Transverse colon (tissue), 4 donors: ENCODE data around the gene C1orf159. TPM values are rescaled to one million over a fixed set of nuclear protein-coding genes. Genes with fewer than 3 reads are reported as not detected.
"Not testable (repeated sequence)": the region's sequence is repeated elsewhere in the genome, so short reads cannot be mapped to it uniquely, and the experiment has no call there.

Source experiments
- DNase-seq: peaks from one replicate; pipeline ENCODE4 v3.0.0-alpha.2; 2019
- H3K27ac ChIP-seq, 4 donors: fragments of 200-600 bp; sonication (generic); 2 replicates each; pipeline ENCODE4 v1.5.1; 2016 to 2018; ENCODE audit warnings: inconsistent platforms in 4 of 4
- H3K27me3 ChIP-seq: fragments of 200-600 bp; sonication (generic); 2 replicates; pipeline ENCODE4 v1.5.1; 2017; ENCODE audit warnings: inconsistent platforms
- H3K36me3 ChIP-seq, 4 donors: fragments of 200-600 bp; sonication (generic); 2 replicates each; pipeline ENCODE4 v1.5.1; 2017 to 2019; ENCODE audit warnings: inconsistent platforms in 4 of 4
- H3K4me1 ChIP-seq, 4 donors: fragments of 200-600 bp; sonication (generic); 2 replicates each; pipeline ENCODE4 v1.5.1; 2017 to 2020; ENCODE audit warnings: inconsistent platforms in 4 of 4
- H3K4me3 ChIP-seq, 4 donors: fragments of 200-600 bp; sonication (generic); 1 replicate in 1 of 4; 2 replicates in 3 of 4; pipeline versions ENCODE4 v1.5.1 to v1.6.1; 2017 to 2019; ENCODE audit warnings: inconsistent platforms in 4 of 4
- H3K9me3 ChIP-seq, 2 donors: fragments of 200-600 bp; sonication (generic); 2 replicates each; pipeline ENCODE4 v1.5.1; 2017 to 2019; ENCODE audit warnings: inconsistent platforms in 2 of 2
- CTCF ChIP-seq, 5 experiments: fragments of 200-600 bp in 3 of 5; fragments of 450-650 bp in 2 of 5; sonication (generic) in 3 of 5; IDR thresholded peaks; 1 replicate in 2 of 5; 2 replicates in 3 of 5; pipeline ENCODE4 v1.5.1; 2016 to 2017; ENCODE audit warnings: antibody characterized with exemption in 5 of 5, inconsistent platforms in 3 of 5, mild to moderate bottlenecking in 2 of 5, moderate library complexity in 1 of 5
- EP300 ChIP-seq: sonication (generic); formaldehyde crosslinking; IDR thresholded peaks from one replicate; pipeline ENCODE4 v1.6.1; 2017; ENCODE audit warnings: antibody characterized with exemption, low read depth
- POLR2A ChIP-seq: fragments of 450-650 bp; IDR thresholded peaks from one replicate; pipeline ENCODE4 v1.6.1; 2016; ENCODE audit warnings: antibody characterized with exemption, mild to moderate bottlenecking, moderate library complexity
- POLR2AphosphoS5 ChIP-seq, 3 donors: sonication (generic); formaldehyde crosslinking; IDR thresholded peaks; one replicate each; pipeline ENCODE4 v1.6.1; 2016; ENCODE audit warnings: antibody characterized with exemption in 3 of 3
- WGBS, 2 donors: methylation state at CpG; one replicate each; pipeline ENCODE4 v1.1.5; 2018; ENCODE audit warnings: low coverage in 1 of 2; 5-methylcytosine and 5-hydroxymethylcytosine counted together
- in situ Hi-C, 4 donors: fragments of 200-750 bp; cut with MboI; loops; one replicate each; pipeline versions ENCODE4 v1.15.0 to v1.15.1; 2017; ENCODE audit warnings: low sequenced_read_pairs in 3 of 4, low pct_ligation_motif_present in 1 of 4, low pct_unique_long_range_greater_than_20kb in 1 of 4
- intact Hi-C: fragments of 100-400 bp; cut with DNase I; formaldehyde crosslinking; loops from one replicate; pipeline ENCODE4 v1.15.1; 2023; ENCODE audit warnings: low total_unique reads
- total RNA-seq, 4 donors: library from RNA; depleted of rRNA; stranded (reverse); fragments of >200 nt; gene quantifications; one replicate each; pipeline ENCODE4 v1.1.0, GENCODE V29; 2016

Gene C1orf159
- total RNA-seq, 4 donors from 2014 or later, result 23.6 to 108 (median 47.3) TPM

GRCh38 chr1:1106510-1107221 is 9.2 kb downstream of the C1orf159 start:
- no peaks in the 10 kb centered on the region for H3K36me3 ChIP-seq
- H3K27me3 ChIP-seq, result no peaks in the 10 kb centered on the region
- DNase-seq, result peak; percentile 6
- in situ Hi-C loops, result loop anchor here in 1 of 4 donors (25.0 kb wide), 1 partner anchor 156 kb away; the partner anchor contains the start of gene UBE2J2
- TF ChIP-seq POLR2AphosphoS5 (IDR thresholded peaks at IDR 0.05) (no peak), POLR2A (no peak), EP300 (no peak), CTCF (IDR thresholded peaks at IDR 0.05) (no peak)
- no peaks in the 10 kb centered on the region for H3K9me3 ChIP-seq
- WGBS, 2 donors, result 89% methylated on average over 14 of the region's 31 CpGs; no CpG with 5 or more reads in 1 of the 2 donors
- H3K27ac ChIP-seq, result no peak overlapping the region
- intact Hi-C loops, result no loop called here
- H3K4me1 ChIP-seq, result peaks cover 0 to 14% (median 10%) of the 10 kb centered on the region in 4 donors
- no peak overlapping the region for H3K4me3 ChIP-seq

- H3K9me3 ChIP-seq, H3K27ac ChIP-seq, H3K36me3 ChIP-seq, H3K4me1 ChIP-seq, H3K4me3 ChIP-seq, intact Hi-C loops, H3K27me3 ChIP-seq: not testable (repeated sequence)
- in situ Hi-C loops, result loop anchor here in 1 of 4 donors (25.0 kb wide), 1 partner anchor 158 kb away; the partner anchor contains the start of gene UBE2J2
- 60 to 72% methylated on average over 1 to 6 of the region's 6 CpGs for WGBS, 2 donors
- peak; percentile 2 for DNase-seq
Measured at GRCh38 chr1:1104152-1104551, 11.7 kb downstream of the C1orf159 start.

GRCh38 chr1:1101503-1101902 is 14.4 kb downstream of the C1orf159 start:
- H3K4me3 ChIP-seq, result no peak overlapping the region
- H3K27me3 ChIP-seq, result no peaks in the 10 kb centered on the region
- H3K4me1 ChIP-seq, result peaks cover 0 to 8% (median 3%) of the 10 kb centered on the region in 4 donors
- in situ Hi-C loops (loop anchor here in 1 of 4 donors (25.0 kb wide), 1 partner anchor 161 kb away; the partner anchor contains the start of gene UBE2J2), intact Hi-C loops (no loop called here)
- no peaks in the 10 kb centered on the region for H3K9me3 ChIP-seq
- no peak overlapping the region for H3K27ac ChIP-seq
- 63% methylated on average over 7 of the region's 7 CpGs; no CpG with 5 or more reads in 1 of the 2 donors for WGBS, 2 donors
- no peaks in the 10 kb centered on the region for H3K36me3 ChIP-seq
- DNase-seq, result peak; percentile 6
- TF ChIP-seq EP300 (no peak), CTCF (IDR thresholded peaks at IDR 0.05) (no peak), POLR2A (no peak), POLR2AphosphoS5 (IDR thresholded peaks at IDR 0.05) (no peak)

- TF ChIP-seq EP300 (no peak), POLR2A (no peak), POLR2AphosphoS5 (IDR thresholded peaks at IDR 0.05) (no peak), CTCF (IDR thresholded peaks at IDR 0.05) (no peak)
- Histone ChIP-seq H3K27me3 (no peaks in the 10 kb centered on the region), H3K9me3 (no peaks in the 10 kb centered on the region), H3K4me3 (no peak overlapping the region), H3K4me1 (peaks cover 0 to 8% (median 3%) of the 10 kb centered on the region in 4 donors), H3K36me3 (no peaks in the 10 kb centered on the region), H3K27ac (no peak overlapping the region)
- intact Hi-C loops, result no loop called here
- in situ Hi-C loops, result loop anchor here in 1 of 4 donors (25.0 kb wide), 1 partner anchor 162 kb away; the partner anchor contains the start of gene UBE2J2
- 91 to 99% methylated on average over 8 to 11 of the region's 11 CpGs for WGBS, 2 donors
- DNase-seq, result peak; percentile 1
Measured at GRCh38 chr1:1100296-1100695, 15.6 kb downstream of the C1orf159 start.
